ENCODE data around the gene DCX. TPM values are rescaled to one million over a fixed set of nuclear protein-coding genes. Genes with fewer than 3 reads are reported as not detected.
"Not testable (repeated sequence)": the region's sequence is repeated elsewhere in the genome, so short reads cannot be mapped to it uniquely, and the experiment has no call there.

DCX gene
- total RNA-seq, 1 donor from 2014 or later: 20.8 TPM

DNA sequence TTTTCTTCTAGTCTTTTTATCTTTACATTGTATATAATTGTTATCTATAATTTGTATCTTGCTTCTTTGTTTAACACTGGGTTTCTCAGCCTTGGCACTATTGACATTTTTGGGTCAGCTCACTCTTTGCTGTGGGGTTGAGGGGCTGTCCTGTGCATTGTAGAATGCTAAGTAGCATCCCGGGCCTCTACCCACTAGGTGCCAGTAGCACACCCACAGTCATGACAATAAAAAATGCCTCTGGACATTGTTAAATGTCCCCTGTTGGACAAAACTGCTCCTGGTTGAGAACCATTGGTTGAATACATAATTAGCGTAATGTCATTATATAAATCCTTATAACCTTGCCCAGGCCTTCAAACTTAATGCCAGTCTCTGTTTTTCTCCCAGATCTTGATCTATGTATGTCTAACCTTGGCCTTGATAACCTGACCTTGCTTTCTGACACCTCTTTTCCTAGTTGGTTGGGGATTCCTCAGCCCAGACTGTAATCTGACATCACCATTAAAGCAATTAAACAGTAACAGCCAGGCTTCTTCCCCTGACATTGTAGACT lies 46.1 kb downstream of the DCX start:
- DNase-seq: no peak

DNA sequence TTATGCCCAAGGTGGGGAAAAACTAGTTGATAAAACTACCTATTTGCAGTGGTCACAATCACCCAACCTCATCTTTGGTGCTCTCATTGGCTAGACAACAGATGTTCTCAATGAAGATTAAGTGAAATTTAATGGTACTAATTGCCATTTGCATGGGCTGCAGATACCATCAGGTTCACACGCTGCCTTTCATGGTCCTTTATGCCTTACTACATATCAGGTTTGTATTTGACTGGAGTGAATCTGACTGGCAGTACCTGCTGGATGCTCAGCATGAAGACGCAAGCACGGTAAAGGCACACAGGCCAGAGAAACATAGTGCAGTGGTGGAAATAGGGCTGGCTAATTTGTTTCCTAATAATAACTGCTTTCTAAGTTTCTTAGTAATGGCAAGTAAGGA lies 48.3 kb downstream of the DCX start:
- DNase-seq: no peak

DNA sequence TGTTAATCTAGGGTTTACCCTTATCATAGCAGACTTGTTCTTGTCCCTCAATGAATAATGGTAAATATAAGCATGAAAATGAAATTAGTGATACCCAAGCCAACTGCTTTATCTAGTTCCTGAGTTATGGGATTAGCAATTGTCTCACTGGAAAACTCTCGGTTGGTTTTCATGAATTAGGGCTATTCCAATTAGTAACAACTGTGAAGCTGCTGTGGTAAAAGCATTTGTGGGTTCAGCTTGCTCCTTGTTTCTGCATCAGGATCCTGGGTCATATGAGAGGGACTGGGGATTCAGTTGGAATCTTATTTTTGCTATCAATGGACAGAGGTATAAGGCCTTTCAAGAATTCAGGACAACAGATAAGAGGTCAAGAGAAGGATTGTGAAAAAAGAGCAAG lies 50.2 kb downstream of the DCX start:
- no peak for DNase-seq

- DNase-seq: peak; percentile 24
Observed at GRCh38 chrX:111360839-111361238, 51.2 kb downstream of the DCX start.

DNA sequence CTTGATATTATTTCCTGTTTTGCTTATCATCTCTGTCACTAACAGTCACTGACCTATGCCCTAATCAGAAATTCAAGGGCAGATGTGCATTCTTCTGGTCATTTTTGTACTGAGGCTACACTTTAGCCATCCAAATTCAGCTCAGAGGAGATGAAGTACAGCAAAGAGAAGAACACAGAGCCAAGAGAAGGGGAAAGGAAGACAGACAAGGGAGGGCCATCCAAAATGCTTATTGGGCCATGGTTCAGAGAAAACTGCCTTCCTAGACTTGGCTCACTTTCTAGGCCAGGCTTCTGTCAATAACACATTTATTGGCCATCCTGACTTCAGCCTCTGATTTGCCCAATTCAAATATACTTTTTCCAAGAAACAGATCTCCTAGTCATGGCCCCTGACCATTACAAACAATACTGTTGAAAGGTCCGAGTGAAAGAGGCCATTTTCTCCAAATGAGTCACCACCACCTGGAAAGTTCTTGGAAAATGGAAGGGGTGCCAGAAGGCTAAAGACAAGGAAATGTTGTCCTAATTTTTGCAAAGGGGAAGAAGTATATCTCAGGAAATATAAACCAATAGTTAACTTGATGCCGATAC lies 56.4 kb downstream of the DCX start:
- DNase-seq: peak; percentile 38

- peak; percentile 20 for DNase-seq
Observed at GRCh38 chrX:111354496-111354895, 57.5 kb downstream of the DCX start.

DNA sequence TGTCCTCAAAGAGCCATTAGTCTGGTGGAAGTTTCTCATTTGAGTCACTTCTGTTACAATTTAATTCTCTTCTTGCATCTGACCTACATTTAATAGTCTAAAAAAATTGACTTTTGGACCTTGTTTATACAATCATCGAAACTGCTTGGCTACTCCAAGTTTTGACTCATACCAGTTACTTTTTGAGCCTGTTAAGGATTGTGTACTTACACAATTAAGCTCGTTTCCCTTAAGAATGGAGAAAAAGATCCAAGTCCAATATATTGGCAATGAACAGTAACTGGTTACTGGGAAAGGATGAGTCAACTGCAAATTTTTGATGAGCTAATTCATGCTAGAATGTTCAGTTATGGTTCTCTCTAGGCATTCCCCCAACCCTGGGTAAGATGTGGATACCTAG lies 58.2 kb downstream of the DCX start:
- DNase-seq: peak; percentile 24

- DNase-seq: peak; percentile 91
Observed at GRCh38 chrX:111352424-111352823, 59.6 kb downstream of the DCX start.

DNA sequence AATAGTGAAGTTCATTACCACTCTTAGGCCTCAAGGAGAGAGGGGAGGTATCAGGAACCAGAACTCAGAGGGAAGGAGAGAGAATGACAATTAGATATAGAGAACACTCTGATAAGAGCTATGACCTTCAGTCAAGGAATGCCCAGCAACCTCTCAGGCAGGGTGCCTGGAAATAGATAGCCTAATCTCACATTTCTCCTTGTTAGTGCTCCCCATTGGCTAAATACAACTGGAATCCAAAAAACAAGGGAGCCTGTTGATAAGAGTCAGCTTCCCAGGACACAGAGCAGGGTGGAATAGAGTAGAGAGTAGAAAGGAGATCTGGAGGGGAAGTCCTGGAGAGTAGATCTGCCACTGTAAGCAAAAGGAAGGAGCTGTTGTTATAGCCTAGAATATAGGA lies 62.1 kb downstream of the DCX start:
- no peak for DNase-seq

DNA sequence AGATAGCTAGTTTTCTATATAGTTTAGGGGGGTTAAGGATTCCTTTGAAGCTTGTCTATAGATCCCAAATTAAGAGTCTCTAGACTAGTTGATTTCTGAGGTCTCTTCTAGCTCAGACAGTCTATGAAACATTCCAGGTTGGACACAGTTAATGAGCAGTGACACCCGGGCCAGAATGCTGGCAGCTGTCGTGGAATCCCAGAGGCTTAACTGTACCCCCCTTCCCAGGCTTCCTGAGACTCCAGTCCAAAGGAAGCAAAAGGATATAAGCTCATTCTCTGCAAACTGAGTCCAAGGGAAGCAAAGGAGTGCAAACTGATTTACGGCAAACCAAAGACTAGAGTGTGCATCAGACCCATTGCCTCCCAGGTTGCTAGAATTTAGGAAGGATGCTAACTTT lies 62.9 kb downstream of the DCX start:
- DNase-seq: peak; percentile 87

- peak; percentile 81 for DNase-seq
Observed at GRCh38 chrX:111348429-111348828, 63.6 kb downstream of the DCX start.

DNA sequence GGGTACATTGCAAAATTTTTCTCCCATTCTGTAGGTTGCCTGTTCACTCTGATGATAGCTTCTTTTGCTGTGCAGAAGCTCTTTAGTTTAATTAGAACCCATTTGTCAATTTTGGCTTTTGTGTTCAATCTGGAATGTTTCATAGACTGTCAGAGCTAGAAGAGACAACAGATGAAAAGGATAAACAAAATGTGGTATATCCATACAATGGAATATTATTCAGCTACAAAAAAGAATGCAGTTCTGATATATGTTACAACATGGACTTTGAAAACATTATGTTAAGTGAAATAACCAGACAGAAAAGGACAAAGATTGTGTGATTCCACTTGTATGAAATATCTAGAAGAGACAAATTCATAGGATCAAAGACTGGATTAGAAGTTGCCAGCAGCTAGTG lies 65.8 kb downstream of the DCX start:
- DNase-seq: not testable (repeated sequence)

- DNase-seq: no peak
Observed at GRCh38 chrX:111340054-111340453, 71.9 kb downstream of the DCX start.

DNA sequence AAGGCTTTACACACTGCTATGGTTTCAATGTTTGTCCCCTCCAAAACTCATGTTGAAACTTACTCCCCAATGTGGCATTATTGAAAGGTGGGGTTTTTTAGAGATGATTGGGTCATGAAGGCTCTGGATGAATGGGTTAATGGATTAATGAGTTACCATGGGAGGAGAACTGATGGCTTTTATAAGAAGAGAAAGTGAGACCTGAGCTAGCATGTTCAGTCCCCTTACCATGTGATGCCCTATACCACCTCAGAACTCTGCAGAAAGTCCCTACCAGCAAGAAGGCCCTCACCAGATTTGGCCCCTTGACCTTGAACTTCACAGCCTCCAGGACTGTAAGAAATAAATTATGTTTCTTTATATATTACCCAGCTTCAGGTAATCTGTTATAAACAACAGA lies 72.8 kb downstream of the DCX start:
- DNase-seq: no peak

DNA sequence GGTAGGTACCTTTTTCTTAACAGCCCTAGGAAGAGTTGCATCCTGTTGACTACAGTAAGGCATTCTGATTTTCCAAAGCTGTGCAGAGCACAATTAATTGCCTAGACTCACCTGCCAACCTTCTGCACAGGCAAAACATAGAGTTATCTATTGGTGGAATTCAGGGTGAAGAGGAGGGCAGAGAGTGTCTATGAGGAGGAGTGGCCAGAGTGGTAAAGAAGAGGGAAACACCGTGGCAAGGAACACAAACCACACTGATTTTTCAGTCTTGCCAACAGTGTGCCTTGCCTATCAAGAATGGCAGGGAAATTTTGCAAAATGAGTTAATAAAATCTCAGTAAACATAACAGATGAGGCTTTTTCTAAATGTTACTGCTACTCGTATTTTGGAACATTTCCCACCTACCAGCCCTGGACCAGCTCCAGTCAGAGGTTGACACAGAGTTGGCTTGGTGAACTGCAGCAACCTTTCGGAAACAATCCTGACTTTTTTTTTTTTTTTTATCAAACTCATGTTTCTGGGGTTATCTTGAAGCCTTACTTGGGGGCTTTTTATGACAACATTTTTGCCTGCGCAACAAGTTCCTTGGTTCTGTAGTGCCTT lies 73.8 kb downstream of the DCX start:
- no peak for DNase-seq

GRCh38 chrX:111337067-111337637 lies 74.8 kb downstream of the DCX start:
- DNase-seq: no peak

DNA sequence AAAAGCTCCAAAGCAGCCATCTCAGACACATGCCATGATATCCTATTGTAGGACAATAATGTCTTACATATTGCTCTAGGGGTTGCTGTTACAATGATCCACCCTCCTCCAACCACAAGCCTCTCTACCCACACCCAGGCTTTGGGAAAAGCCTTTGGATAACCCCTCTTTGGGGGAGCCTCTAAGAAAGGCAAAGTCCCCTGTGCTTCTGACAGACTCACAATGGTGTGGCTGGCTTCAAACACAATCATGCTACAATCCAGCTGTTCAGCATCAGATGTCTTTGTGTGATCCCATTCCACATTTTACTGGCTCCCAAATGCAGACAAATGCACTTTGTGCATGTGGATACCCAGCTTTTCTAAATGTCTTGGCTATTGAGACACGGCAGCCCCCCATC lies 75.9 kb downstream of the DCX start:
- peak; percentile 51 for DNase-seq

- DNase-seq: no peak
Observed at GRCh38 chrX:111329370-111329769, 82.6 kb downstream of the DCX start.

GRCh38 chrX:111328858-111329257 lies 83.1 kb downstream of the DCX start:
- DNase-seq: no peak

DNA sequence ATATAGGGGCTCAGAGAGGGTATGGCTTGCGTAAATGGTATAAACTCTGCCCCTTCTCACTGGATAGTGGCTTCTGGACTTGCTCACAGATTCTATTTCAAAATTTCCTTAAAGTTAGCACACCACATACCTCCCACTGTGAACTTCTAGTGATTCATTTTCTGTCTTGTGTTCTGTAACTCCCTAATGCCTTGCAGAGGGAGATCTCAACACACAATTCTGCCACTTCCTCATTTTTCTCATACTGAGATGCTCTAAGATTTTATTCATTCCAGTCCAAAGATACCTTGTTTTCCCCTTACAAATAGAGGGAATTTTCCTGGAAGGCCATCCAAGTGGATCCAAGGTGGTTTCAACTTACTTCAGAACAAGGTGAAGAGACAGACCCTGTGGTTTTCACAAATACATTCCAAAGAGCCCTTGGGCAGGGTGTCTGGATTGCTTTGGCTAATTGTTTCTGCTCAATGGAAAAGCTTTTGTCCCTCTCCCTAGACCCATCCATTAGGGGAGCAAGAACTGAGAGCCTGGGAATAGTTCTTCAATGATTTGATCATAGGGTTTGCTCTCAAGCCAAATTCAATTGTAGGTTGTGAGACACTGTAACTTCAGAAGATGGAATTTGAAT lies 89.6 kb downstream of the DCX start:
- DNase-seq: peak; percentile 39

DNA sequence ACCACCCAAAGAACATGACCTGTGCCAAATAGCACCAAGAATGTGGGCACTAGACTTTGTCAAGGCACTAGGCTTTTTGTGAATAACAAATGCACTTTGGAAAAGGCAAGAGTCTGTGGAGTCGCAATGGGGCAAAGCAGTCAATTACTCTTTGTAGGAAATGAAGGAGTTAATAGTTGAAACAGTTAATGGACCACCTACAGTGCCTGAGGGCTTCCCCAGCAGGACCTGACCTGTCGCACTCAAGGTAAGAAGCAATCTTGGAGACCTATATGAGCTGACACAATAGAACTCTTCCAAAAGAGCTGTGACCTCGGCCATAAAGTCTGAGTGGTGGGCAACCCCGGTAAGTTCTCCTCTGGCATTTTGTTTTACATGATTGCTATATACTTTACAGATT lies 92.5 kb downstream of the DCX start:
- no peak for DNase-seq

DNA sequence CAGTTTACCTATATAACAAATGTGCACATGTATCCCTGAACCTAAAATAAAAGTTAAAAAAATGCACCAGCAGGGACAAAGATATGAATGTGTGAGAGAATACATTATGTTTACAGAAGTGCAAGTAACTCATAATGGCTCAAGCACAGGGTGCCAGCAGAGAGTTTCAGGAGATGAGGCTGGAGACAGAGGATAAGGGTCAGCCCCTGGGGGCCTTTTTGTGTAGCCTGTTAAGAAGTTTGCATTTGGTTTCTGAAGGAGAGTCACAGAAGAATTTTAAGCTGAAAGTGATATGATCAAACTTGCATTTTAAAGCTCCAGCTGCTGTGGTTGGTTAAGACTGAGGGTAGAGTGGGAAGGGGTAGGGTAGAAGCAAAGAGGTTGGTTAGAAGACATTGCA lies 93.1 kb downstream of the DCX start:
- no peak for DNase-seq

GRCh38 chrX:111309083-111309482 lies 102.9 kb downstream of the DCX start:
- peak; percentile 82 for DNase-seq
